Suprapubic skin (tissue), 4 donors: ENCODE results near the gene LRRC28. TPM values are rescaled to one million over a fixed set of nuclear protein-coding genes. Genes with fewer than 3 reads are reported as not detected.

Experiments
- DNase-seq, 2 donors: peaks; one replicate each; pipeline ENCODE4 v3.0.0-alpha.2; 2019; ENCODE audit warnings: low spot score in 2 of 2
- H3K27ac ChIP-seq: fragments of 200-600 bp; sonication (generic); one replicate; pipeline ENCODE4 v1.5.1; 2019
- H3K27me3 ChIP-seq: fragments of 200-600 bp; sonication (generic); one replicate; pipeline ENCODE4 v1.5.1; 2019
- H3K36me3 ChIP-seq: fragments of 200-600 bp; sonication (generic); one replicate; pipeline ENCODE4 v1.5.1; 2019
- H3K4me1 ChIP-seq: fragments of 200-600 bp; sonication (generic); one replicate; pipeline ENCODE4 v1.5.1; 2019
- H3K4me3 ChIP-seq: fragments of 200-600 bp; sonication (generic); one replicate; pipeline ENCODE4 v1.5.1; 2019; ENCODE audit warnings: mild to moderate bottlenecking
- H3K9me3 ChIP-seq: fragments of 200-600 bp; sonication (generic); one replicate; pipeline ENCODE4 v1.5.1; 2019
- CTCF ChIP-seq, 2 donors: fragments of 200-600 bp in 1 of 2; fragments of 450-650 bp in 1 of 2; sonication (generic) in 1 of 2; IDR thresholded peaks; one replicate each; pipeline ENCODE4 v1.5.1; 2016 to 2019; ENCODE audit warnings: antibody characterized with exemption in 2 of 2, mild to moderate bottlenecking in 1 of 2, moderate library complexity in 1 of 2
- EP300 ChIP-seq: sonication (generic); formaldehyde crosslinking; IDR thresholded peaks from one replicate; pipeline ENCODE4 v1.6.1; 2017; ENCODE audit warnings: antibody characterized with exemption
- POLR2A ChIP-seq, 2 donors: fragments of 450-650 bp; IDR thresholded peaks; one replicate each; pipeline ENCODE4 v1.6.1; 2017; ENCODE audit warnings: antibody characterized with exemption in 2 of 2, mild to moderate bottlenecking in 2 of 2, moderate library complexity in 2 of 2
- POLR2AphosphoS5 ChIP-seq, 3 donors: sonication (generic); formaldehyde crosslinking; IDR thresholded peaks; one replicate each; pipeline ENCODE4 v1.6.1; 2017; ENCODE audit warnings: antibody characterized with exemption in 3 of 3
- WGBS: methylation state at CpG from one replicate; pipeline ENCODE4 v1.1.5; 2018; 5-methylcytosine and 5-hydroxymethylcytosine counted together
- total RNA-seq, 4 donors: library from RNA; depleted of rRNA; stranded (reverse); fragments of >200 nt; gene quantifications; one replicate each; pipeline ENCODE4 v1.1.0, GENCODE V29; 2016

LRRC28 gene
- total RNA-seq, 4 donors from 2014 or later: 26.4 to 80.5 (median 36.5) TPM

DNA sequence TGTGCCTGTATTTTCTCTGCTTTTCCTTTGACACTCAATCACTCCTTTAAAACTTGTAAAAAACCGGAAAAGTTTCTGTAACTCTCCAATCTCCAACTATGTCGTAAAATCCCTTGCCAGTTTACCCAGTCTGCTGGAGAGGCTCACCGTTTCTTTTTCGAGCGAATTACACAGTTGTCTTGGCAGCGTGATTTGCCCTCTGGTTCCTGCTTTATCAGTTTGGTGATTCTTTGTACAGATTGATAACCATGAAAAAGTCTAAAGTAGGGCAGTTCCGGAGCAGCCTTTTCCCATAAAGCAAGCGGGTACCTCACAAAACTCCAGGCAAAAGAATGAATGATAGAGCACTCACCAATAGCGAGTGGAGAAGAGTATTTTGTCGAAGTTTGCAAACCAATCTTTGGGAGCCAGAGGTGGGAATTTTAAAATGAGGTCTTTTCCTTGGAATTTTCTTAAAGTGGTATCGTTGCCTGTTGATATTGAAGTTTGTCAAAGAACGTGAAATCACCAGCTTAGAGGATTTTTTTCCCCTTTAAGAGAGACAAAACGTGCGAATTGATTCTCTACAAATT lies 1.9 kb upstream of the LRRC28 start, which contains the start of gene TTC23:
TTC23 (minus strand) TSS at position 312 of the 572 bp plus-strand sequence. CDS start 20,869 bp downstream, outside the sequence.
- WGBS: under 1% methylated on average over 14 of the region's 14 CpGs

DNA sequence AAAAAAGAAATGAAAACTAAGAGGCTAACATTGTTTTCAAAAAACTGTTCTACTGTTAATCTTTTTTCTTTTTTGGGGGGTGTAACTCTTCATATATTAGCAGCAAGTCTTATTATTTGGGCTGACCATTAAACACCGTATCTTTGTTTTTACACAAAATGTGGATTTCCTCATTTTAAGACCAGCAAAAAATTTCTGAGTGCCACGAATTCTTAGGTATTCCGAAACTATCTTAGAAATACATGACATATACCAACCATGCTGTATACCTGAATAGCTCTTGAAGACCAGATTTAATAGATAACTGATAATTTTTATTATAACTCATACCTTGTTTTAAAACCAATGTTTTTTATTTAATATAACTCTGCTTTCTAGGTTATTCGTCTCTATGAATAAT lies 1.3 kb upstream of the LRRC28 start:
- Histone ChIP-seq H3K4me3 (peak overlapping the region; percentile 79), H3K27ac (peak overlapping the region; percentile 95), H3K36me3 (no peaks in the 10 kb centered on the region), H3K27me3 (no peaks in the 10 kb centered on the region), H3K9me3 (no peaks in the 10 kb centered on the region), H3K4me1 (peaks cover 41% of the 10 kb centered on the region)
- WGBS: 18% methylated on average over 4 of the region's 4 CpGs
- TF ChIP-seq POLR2A (IDR thresholded peaks at IDR 0.05) (no peak), EP300 (no peak), POLR2AphosphoS5 (IDR thresholded peaks at IDR 0.05) (no peak), CTCF (IDR thresholded peaks at IDR 0.05) (no peak)
- DNase-seq: no peak

More for the DNA sequence above, 1.9 kb upstream of the LRRC28 start, which contains the start of gene TTC23:
- Histone ChIP-seq H3K36me3 (no peaks in the 10 kb centered on the region), H3K4me3 (peak within 1 kb of the TSS; percentile 79), H3K27ac (peak within 1 kb of the TSS; percentile 95), H3K9me3 (no peaks in the 10 kb centered on the region), H3K27me3 (no peaks in the 10 kb centered on the region), H3K4me1 (peaks cover 41% of the 10 kb centered on the region)
- TF ChIP-seq POLR2A (IDR thresholded peaks at IDR 0.05): no peak
- no peak for TF ChIP-seq CTCF (IDR thresholded peaks at IDR 0.05)
- TF ChIP-seq POLR2AphosphoS5 (IDR thresholded peaks at IDR 0.05): no peak
- TF ChIP-seq EP300: no peak
- DNase-seq: no peak

- Histone ChIP-seq H3K4me1 (peaks cover 41% of the 10 kb centered on the region), H3K27ac (peak overlapping the region; percentile 95)
- 15% methylated on average over 7 of the region's 7 CpGs for WGBS
Observed at GRCh38 chr15:99250494-99250856, 806 bp upstream of the LRRC28 start.

GRCh38 chr15:99252326-99252725 lies 1.0 kb downstream of the LRRC28 start:
- no peak for TF ChIP-seq POLR2AphosphoS5 (IDR thresholded peaks at IDR 0.05)
- no peak for TF ChIP-seq EP300
- no peak for TF ChIP-seq POLR2A (IDR thresholded peaks at IDR 0.05)
- no peak for TF ChIP-seq CTCF (IDR thresholded peaks at IDR 0.05)
- Histone ChIP-seq H3K4me3 (peak overlapping the region; percentile 79), H3K4me1 (peaks cover 41% of the 10 kb centered on the region), H3K9me3 (no peaks in the 10 kb centered on the region), H3K27ac (no peak overlapping the region), H3K27me3 (no peaks in the 10 kb centered on the region), H3K36me3 (peaks cover 6% of the 10 kb centered on the region)
- no peak for DNase-seq
- WGBS: 50% methylated on average over 7 of the region's 7 CpGs

More at GRCh38 chr15:99250494-99250856, 806 bp upstream of the LRRC28 start:
- TF ChIP-seq EP300 (no peak), POLR2AphosphoS5 (IDR thresholded peaks at IDR 0.05) (no peak), POLR2A (IDR thresholded peaks at IDR 0.05) (no peak)
- Histone ChIP-seq H3K9me3 (no peaks in the 10 kb centered on the region), H3K4me3 (peak overlapping the region; percentile 79), H3K27me3 (no peaks in the 10 kb centered on the region), H3K36me3 (no peaks in the 10 kb centered on the region)
- no peak for DNase-seq

- H3K4me1 ChIP-seq: peaks cover 31% of the 10 kb centered on the region
- H3K27me3 ChIP-seq: no peaks in the 10 kb centered on the region
- no peaks in the 10 kb centered on the region for H3K9me3 ChIP-seq
- peaks cover 6% of the 10 kb centered on the region for H3K36me3 ChIP-seq
- no peak overlapping the region for H3K27ac ChIP-seq
- WGBS: 94% methylated on average over 6 of the region's 6 CpGs
- no peak for TF ChIP-seq POLR2AphosphoS5 (IDR thresholded peaks at IDR 0.05)
- TF ChIP-seq CTCF (IDR thresholded peaks at IDR 0.05): no peak
- TF ChIP-seq POLR2A (IDR thresholded peaks at IDR 0.05): no peak
- no peak for TF ChIP-seq EP300
- no peak for DNase-seq
- H3K4me3 ChIP-seq: no peak overlapping the region
Observed at GRCh38 chr15:99253381-99254090, 2.3 kb downstream of the LRRC28 start.
